Measurements from ENCODE around the gene ARHGAP33. TPM values are rescaled to one million over a fixed set of nuclear protein-coding genes. Genes with fewer than 3 reads are reported as not detected.
A peak's percentile ranks its signal among the peaks of the same experiment; 100 is the strongest.

ARHGAP33 gene
- total RNA-seq, 2 donors from 2014 or later: 66.8 to 86.0 TPM

DNA sequence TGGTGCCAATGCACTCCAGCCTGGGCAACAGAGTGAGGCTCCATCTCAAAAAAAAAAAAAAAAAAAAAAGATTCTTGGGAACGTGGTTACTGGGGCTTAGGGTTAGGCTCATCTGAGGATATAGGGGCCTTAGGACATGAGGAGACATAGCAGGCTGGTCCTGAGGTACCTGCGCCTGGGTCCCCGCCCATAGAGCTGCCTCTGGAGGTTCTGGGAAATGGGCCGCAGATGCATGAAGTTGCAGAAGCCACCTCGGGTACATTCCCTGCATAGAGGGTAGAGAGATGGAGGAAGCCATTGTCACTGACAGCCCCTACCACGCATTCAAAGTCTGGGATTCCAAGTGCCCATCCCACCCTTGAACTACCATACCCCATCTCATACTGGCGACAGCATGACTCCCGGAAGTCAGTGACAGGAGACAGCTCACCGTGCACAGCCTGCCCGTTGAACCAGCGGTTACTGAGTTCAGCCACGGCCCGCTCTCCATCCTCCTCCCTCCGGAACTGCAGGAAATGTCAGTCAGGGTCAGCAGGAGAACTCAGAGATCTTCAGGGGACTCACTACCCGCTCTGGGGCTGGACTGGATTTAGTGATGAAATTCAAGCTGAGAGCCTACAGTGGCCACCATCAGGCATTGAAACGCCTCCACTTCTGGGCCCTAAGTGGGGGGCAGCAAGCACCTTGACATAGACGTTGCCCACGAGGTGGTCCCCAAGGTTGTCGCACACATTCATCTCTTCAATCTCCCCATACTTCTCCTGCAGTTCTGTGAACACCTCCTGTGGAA is 31.5 kb upstream of the ARHGAP33 start:
- ATAC-seq (replicated peaks in 1 of 2) (no peak), DNase-seq (no peak)
- Mint-ChIP-seq H3K27ac (peak overlapping the region; percentile 75), H3K4me1 (ENCODE audit: low read depth) (peaks cover 52% of the 10 kb centered on the region), H3K9me3 (no peaks in the 10 kb centered on the region), H3K36me3 (ENCODE audit: insufficient read depth in 2 of 2) (peaks cover 6 to 12% of the 10 kb centered on the region in 2 donors), H3K27me3 (ENCODE audit: low read depth) (no peaks in the 10 kb centered on the region), H3K4me3 (peak overlapping the region; percentile 91 to 95)

GRCh38 chr19:35744430-35745327 is 30.7 kb upstream of the ARHGAP33 start:
- Mint-ChIP-seq H3K9me3 (no peaks in the 10 kb centered on the region), H3K4me1 (ENCODE audit: low read depth) (peaks cover 60% of the 10 kb centered on the region), H3K27me3 (ENCODE audit: low read depth) (no peaks in the 10 kb centered on the region), H3K36me3 (ENCODE audit: insufficient read depth in 2 of 2) (peaks cover 6 to 12% of the 10 kb centered on the region in 2 donors), H3K27ac (peak overlapping the region; percentile 95), H3K4me3 (peak overlapping the region; percentile 91 to 95)
- peak; percentile 59 to 62 for ATAC-seq (replicated peaks in 1 of 2)
- DNase-seq: peak; percentile 95 to 96

- Mint-ChIP-seq H3K36me3 (ENCODE audit: insufficient read depth in 2 of 2) (peaks cover 6 to 12% of the 10 kb centered on the region in 2 donors), H3K4me1 (ENCODE audit: low read depth) (peaks cover 68% of the 10 kb centered on the region), H3K9me3 (no peaks in the 10 kb centered on the region), H3K27ac (peak within 1 kb of the TSS; percentile 95), H3K4me3 (peak within 1 kb of the TSS; percentile 91 to 95), H3K27me3 (ENCODE audit: low read depth) (no peaks in the 10 kb centered on the region)
- peak; percentile 55 to 56 for ATAC-seq (replicated peaks in 1 of 2)
- peak; percentile 96 for DNase-seq
Measured at GRCh38 chr19:35745328-35746086, 29.9 kb upstream of the ARHGAP33 start, which contains the start of the genes PSENEN and U2AF1L4. TSS of gene PSENEN (plus strand) at chr19:35745651. CDS start at chr19:35745931, 280 bp downstream. TSS of gene U2AF1L4 (minus strand) at chr19:35745418. CDS start at chr19:35745391, 27 bp downstream.

DNA sequence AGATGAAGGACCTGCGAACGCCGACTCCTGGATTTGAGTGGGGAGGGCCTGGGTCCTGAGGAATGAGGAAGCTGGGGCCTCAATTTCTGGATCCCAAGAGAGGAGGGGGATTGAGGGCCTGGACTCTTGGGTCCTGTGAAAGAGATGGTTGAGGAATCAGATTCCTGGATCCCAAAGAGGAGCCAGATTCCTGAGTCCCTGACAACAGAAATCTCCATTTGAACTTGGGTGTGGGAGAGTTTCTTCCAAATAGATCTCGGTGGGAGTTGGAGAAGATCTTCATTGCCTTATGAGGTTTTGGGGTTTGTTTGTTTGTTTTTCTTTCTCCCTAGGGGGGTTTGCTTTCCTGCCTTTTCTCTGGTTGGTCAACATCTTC is 29.3 kb upstream of the ARHGAP33 start:
- ATAC-seq (replicated peaks in 1 of 2) (no peak), DNase-seq (no peak)
- Mint-ChIP-seq H3K27ac (peak overlapping the region; percentile 95), H3K4me3 (peak overlapping the region; percentile 91 to 95), H3K36me3 (ENCODE audit: insufficient read depth in 2 of 2) (peaks cover 5 to 12% of the 10 kb centered on the region in 2 donors), H3K4me1 (ENCODE audit: low read depth) (peaks cover 68% of the 10 kb centered on the region), H3K27me3 (ENCODE audit: low read depth) (no peaks in the 10 kb centered on the region), H3K9me3 (no peaks in the 10 kb centered on the region)

- peak overlapping the region; percentile 87 for H3K27ac Mint-ChIP-seq
- DNase-seq: no peak
- peaks cover 68% of the 10 kb centered on the region for H3K4me1 Mint-ChIP-seq (ENCODE audit: low read depth)
- peaks cover 5 to 12% of the 10 kb centered on the region in 2 donors for H3K36me3 Mint-ChIP-seq (ENCODE audit: insufficient read depth in 2 of 2)
- no peaks in the 10 kb centered on the region for H3K27me3 Mint-ChIP-seq (ENCODE audit: low read depth)
- ATAC-seq (replicated peaks in 1 of 2): no peak
- peak overlapping the region; percentile 91 to 95 for H3K4me3 Mint-ChIP-seq
- H3K9me3 Mint-ChIP-seq: no peaks in the 10 kb centered on the region
Measured at GRCh38 chr19:35746531-35746930, 28.8 kb upstream of the ARHGAP33 start.

GRCh38 chr19:35748106-35749020 is 27.0 kb upstream of the ARHGAP33 start, which contains the start of gene LIN37:
TSS of gene LIN37 (plus strand) at chr19:35748576. CDS start at chr19:35748725, 149 bp downstream.
- ATAC-seq (replicated peaks in 1 of 2): peak; percentile 75 to 77
- no peaks in the 10 kb centered on the region for H3K9me3 Mint-ChIP-seq
- H3K4me1 Mint-ChIP-seq (ENCODE audit: low read depth): peaks cover 54% of the 10 kb centered on the region

GRCh38 chr19:35750167-35750566 is 25.2 kb upstream of the ARHGAP33 start:
- Mint-ChIP-seq H3K9me3 (no peaks in the 10 kb centered on the region), H3K4me3 (peak overlapping the region; percentile 45 to 51), H3K27ac (no peak overlapping the region), H3K27me3 (ENCODE audit: low read depth) (no peaks in the 10 kb centered on the region), H3K4me1 (ENCODE audit: low read depth) (peaks cover 47% of the 10 kb centered on the region), H3K36me3 (ENCODE audit: insufficient read depth in 2 of 2) (peaks cover 0 to 3% of the 10 kb centered on the region in 2 donors)
- DNase-seq (no peak), ATAC-seq (replicated peaks in 1 of 2) (no peak)

More at GRCh38 chr19:35748106-35749020, 27.0 kb upstream of the ARHGAP33 start, which contains the start of gene LIN37:
- no peaks in the 10 kb centered on the region for H3K36me3 Mint-ChIP-seq (ENCODE audit: insufficient read depth in 2 of 2)
- peak; percentile 99 for DNase-seq
- peak within 1 kb of the TSS; percentile 98 for H3K4me3 Mint-ChIP-seq
- H3K27me3 Mint-ChIP-seq (ENCODE audit: low read depth): no peaks in the 10 kb centered on the region
- peak within 1 kb of the TSS; percentile 88 for H3K27ac Mint-ChIP-seq

DNA sequence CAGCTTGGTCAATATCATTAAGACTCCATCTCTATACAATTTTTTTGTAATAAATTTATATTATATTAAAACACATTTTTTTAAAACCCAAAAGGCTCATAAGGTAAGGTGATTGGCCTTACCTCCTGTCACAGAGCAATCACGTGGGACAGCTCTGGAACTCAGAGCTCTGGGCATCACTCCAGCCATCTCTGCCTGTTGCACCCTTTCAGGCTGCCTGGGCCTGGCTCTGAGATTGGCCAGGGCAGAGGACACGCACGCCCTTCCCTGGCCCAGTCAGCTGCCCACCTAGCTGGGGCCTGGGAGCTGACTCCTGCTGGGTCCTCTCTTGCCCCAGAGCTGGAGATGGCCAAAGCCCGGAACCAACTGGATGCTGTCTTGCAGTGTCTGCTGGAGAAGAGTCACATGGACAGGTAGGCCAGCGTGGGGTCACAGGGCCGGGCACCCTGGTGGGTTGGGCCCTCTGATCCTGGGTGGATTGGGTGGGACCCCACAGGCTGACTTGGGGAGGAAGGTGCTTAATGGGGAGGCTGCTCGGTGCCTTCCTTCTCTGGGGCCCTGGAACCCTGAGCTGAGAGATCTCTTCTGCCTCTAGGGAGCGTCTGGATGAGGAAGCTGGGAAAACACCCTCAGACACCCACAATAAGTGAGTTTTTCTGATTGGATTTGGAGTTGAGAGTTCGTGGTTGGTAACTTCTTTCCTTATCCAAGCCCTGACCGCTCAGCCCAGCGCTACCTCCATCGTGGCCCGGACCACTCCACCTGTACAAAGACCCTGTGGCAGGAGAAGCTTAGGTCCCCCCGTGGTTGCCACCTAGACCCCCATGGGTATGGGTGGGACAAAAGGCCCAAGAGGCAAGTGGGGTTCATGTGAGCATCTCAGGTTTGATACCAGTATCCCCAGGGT is 23.3 kb upstream of the ARHGAP33 start:
- no peaks in the 10 kb centered on the region for H3K9me3 Mint-ChIP-seq
- no peak overlapping the region for H3K27ac Mint-ChIP-seq
- H3K4me3 Mint-ChIP-seq: no peak overlapping the region
- H3K27me3 Mint-ChIP-seq (ENCODE audit: low read depth): peaks cover 6% of the 10 kb centered on the region
- H3K36me3 Mint-ChIP-seq (ENCODE audit: insufficient read depth in 2 of 2): peaks cover 0 to 5% of the 10 kb centered on the region in 2 donors
- peaks cover 45% of the 10 kb centered on the region for H3K4me1 Mint-ChIP-seq (ENCODE audit: low read depth)
- ATAC-seq (replicated peaks in 1 of 2): no peak
- no peak for DNase-seq

DNA sequence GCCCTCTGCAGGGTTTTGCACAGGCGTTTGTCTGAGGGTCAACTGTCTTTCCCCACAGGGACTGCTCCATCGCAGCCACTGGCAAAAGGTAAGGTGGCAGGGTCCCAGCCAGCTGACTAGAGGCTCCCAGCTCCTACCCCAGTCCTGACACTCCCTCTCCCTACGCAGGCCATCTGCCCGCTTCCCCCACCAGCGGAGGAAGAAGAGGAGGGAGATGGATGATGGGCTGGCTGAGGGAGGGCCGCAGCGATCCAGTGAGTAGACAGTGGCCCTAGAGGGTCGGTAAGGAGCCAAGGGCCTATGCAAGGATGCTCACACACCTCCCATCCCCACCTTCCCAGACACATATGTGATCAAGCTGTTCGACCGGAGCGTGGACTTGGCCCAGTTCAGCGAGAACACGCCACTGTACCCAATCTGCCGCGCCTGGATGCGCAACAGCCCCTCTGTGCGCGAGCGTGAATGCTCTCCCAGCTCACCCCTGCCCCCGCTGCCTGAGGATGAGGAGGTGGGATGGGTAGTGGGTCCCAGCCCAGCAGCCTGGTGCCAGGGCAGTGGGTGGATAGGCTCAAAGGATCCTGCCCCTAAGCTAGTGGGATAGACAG is 22.5 kb upstream of the ARHGAP33 start:
- Mint-ChIP-seq H3K4me1 (ENCODE audit: low read depth) (peaks cover 39% of the 10 kb centered on the region), H3K36me3 (ENCODE audit: insufficient read depth in 2 of 2) (peaks cover 0 to 5% of the 10 kb centered on the region in 2 donors), H3K9me3 (no peaks in the 10 kb centered on the region), H3K27me3 (ENCODE audit: low read depth) (peaks cover 6% of the 10 kb centered on the region), H3K4me3 (no peak overlapping the region), H3K27ac (no peak overlapping the region)
- no peak for ATAC-seq (replicated peaks in 1 of 2)
- no peak for DNase-seq

- peaks cover 0 to 5% of the 10 kb centered on the region in 2 donors for H3K36me3 Mint-ChIP-seq (ENCODE audit: insufficient read depth in 2 of 2)
- no peaks in the 10 kb centered on the region for H3K9me3 Mint-ChIP-seq
- ATAC-seq (replicated peaks in 1 of 2) (no peak), DNase-seq (no peak)
- peaks cover 40% of the 10 kb centered on the region for H3K4me1 Mint-ChIP-seq (ENCODE audit: low read depth)
- H3K27me3 Mint-ChIP-seq (ENCODE audit: low read depth): peaks cover 6% of the 10 kb centered on the region
- no peak overlapping the region for H3K4me3 Mint-ChIP-seq
- no peak overlapping the region for H3K27ac Mint-ChIP-seq
Measured at GRCh38 chr19:35753634-35754369, 21.6 kb upstream of the ARHGAP33 start.

Measured in activated T-cell treated with anti-CD3 and anti-CD28 coated beads, Interleukin-2, amount 50 U/mL, for 72 hours (primary cell).